SK-N-SH treated with all-trans-retinoic acid at 6 μM for 48 hours (cell line): ENCODE measurements around the gene SPATA21.

Source experiments
- ARNTL ChIP-seq: fragments of 450-650 bp; formaldehyde crosslinking; IDR thresholded peaks from 2 replicates; pipeline ENCODE4 v1.5.0; 2020; ENCODE audit warnings: low read depth, mild to moderate bottlenecking, moderate library complexity, borderline replicate concordance
- GLIS3 ChIP-seq: fragments of 250-450 bp; sonication (Bioruptor Pico); IDR thresholded peaks from 2 replicates; pipeline ENCODE4 v1.5.0; 2020; ENCODE audit warnings: mild to moderate bottlenecking, moderate library complexity
- ISL1 ChIP-seq: fragments of 250-450 bp; sonication (Bioruptor Pico); IDR thresholded peaks from 2 replicates; pipeline ENCODE4 v2.1.2; 2022; ENCODE audit warnings: mild to moderate bottlenecking, moderate library complexity
- RARB ChIP-seq: fragments of 250-450 bp; sonication (Bioruptor Pico); IDR thresholded peaks from 2 replicates; pipeline ENCODE4 v1.8.0; 2021; ENCODE audit warnings: mild to moderate bottlenecking, moderate library complexity
- TCF4 ChIP-seq: fragments of 250-450 bp; sonication (Bioruptor Pico); IDR thresholded peaks from 2 replicates; pipeline ENCODE4 v1.8.0; 2021; ENCODE audit warnings: mild to moderate bottlenecking, moderate library complexity, borderline replicate concordance
- ZFP3 ChIP-seq: fragments of 250-450 bp; sonication (Bioruptor Pico); IDR thresholded peaks from 2 replicates; pipeline ENCODE4 v1.5.0; 2020; ENCODE audit warnings: mild to moderate bottlenecking, moderate library complexity
- ZFP30 ChIP-seq: fragments of 450-650 bp; formaldehyde crosslinking; IDR thresholded peaks from 2 replicates; pipeline ENCODE4 v1.5.0; 2022; ENCODE audit warnings: mild to moderate bottlenecking, moderate library complexity
- ZNF70 ChIP-seq: fragments of 450-650 bp; formaldehyde crosslinking; IDR thresholded peaks from 2 replicates; pipeline ENCODE4 v1.5.0; 2020; ENCODE audit warnings: mild to moderate bottlenecking, moderate library complexity
- TF ChIP-seq, protein P1 (sequence below): fragments of 250-450 bp; sonication (Bioruptor Pico); IDR thresholded peaks from 2 replicates; pipeline ENCODE4 v1.8.0; 2020; ENCODE audit warnings: mild to moderate bottlenecking, moderate library complexity, borderline replicate concordance

DNA sequence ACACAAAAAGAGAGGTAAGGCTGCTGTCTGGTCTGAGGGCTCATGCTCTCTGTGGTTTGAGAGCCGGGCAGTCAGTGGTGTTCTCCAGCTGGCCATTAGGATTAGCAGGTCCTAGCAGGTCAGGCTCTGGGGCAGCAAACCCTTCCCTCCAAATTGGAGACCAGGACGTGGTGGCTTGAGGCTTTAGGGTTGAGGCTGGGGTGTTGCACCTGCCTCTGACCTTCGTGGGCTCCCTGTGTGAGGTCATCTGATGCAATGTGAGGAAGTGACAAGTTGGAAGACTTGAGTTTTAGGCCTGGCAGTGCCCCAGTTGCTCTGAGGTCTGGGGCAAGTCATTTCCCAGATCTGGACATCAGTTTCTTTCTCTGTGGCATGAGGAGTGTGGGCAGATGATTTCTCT, 45.8 kb downstream of the SPATA21 start:
- TF ChIP-seq ARNTL (CRISPR knock-in tag) (no peak), ZFP3 (no peak), ZFP30 (CRISPR knock-in tag) (no peak), GLIS3 (CRISPR knock-in tag) (no peak), TCF4 (no peak), ISL1 (no peak), ZNF70 (CRISPR knock-in tag) (no peak), RARB (no peak)
- TF ChIP-seq, protein P1, sequence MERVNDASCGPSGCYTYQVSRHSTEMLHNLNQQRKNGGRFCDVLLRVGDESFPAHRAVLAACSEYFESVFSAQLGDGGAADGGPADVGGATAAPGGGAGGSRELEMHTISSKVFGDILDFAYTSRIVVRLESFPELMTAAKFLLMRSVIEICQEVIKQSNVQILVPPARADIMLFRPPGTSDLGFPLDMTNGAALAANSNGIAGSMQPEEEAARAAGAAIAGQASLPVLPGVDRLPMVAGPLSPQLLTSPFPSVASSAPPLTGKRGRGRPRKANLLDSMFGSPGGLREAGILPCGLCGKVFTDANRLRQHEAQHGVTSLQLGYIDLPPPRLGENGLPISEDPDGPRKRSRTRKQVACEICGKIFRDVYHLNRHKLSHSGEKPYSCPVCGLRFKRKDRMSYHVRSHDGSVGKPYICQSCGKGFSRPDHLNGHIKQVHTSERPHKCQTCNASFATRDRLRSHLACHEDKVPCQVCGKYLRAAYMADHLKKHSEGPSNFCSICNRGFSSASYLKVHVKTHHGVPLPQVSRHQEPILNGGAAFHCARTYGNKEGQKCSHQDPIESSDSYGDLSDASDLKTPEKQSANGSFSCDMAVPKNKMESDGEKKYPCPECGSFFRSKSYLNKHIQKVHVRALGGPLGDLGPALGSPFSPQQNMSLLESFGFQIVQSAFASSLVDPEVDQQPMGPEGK (CRISPR knock-in tag): no peak
